MM.1S (cell line): ENCODE measurements around the gene ARFGEF2.

Source experiments
- DNase-seq: peaks from one replicate; pipeline ENCODE4 v3.0.0-alpha.2; 2015
- H2AFZ ChIP-seq: fragments of 300-600 bp; sonication (generic); 2 replicates; pipeline ENCODE4 v1.6.0; 2016; ENCODE audit warnings: antibody characterized with exemption, low read length
- H3F3A ChIP-seq: fragments of 300-600 bp; sonication (generic); 2 replicates; pipeline ENCODE4 v1.6.1; 2016; ENCODE audit warnings: mild to moderate bottlenecking, antibody characterized with exemption, low read length, moderate library complexity, mixed read lengths; ENCODE audit not compliant: insufficient read depth
- H3K27ac ChIP-seq: fragments of 300-600 bp; sonication (generic); 2 replicates; pipeline ENCODE4 v1.5.1; 2016; ENCODE audit warnings: mild to moderate bottlenecking, low read length
- H3K27me3 ChIP-seq: fragments of 300-600 bp; sonication (generic); replicated peaks from 2 replicates; pipeline ENCODE4 v1.6.0; 2016; ENCODE audit warnings: low read length; ENCODE audit not compliant: insufficient read depth
- H3K36me3 ChIP-seq: fragments of 300-600 bp; sonication (generic); replicated peaks from 2 replicates; pipeline ENCODE4 v1.6.1; 2016; ENCODE audit warnings: mild to moderate bottlenecking, low read length, mixed read lengths; ENCODE audit not compliant: insufficient read depth
- H3K4me1 ChIP-seq: fragments of 300-600 bp; sonication (generic); 2 replicates; pipeline ENCODE4 v1.6.1; 2016; ENCODE audit warnings: low read length, mixed read lengths
- H3K4me2 ChIP-seq: fragments of 300-600 bp; sonication (generic); 2 replicates; pipeline ENCODE4 v1.6.0; 2016; ENCODE audit warnings: low read depth, low read length
- H3K4me3 ChIP-seq: fragments of 300-600 bp; sonication (generic); 2 replicates; pipeline ENCODE4 v1.5.1; 2016; ENCODE audit warnings: low read length, mixed read lengths
- H3K79me2 ChIP-seq: fragments of 300-600 bp; sonication (generic); 2 replicates; pipeline ENCODE4 v1.6.1; 2016; ENCODE audit warnings: mixed run types, low read length, mixed read lengths
- H3K9ac ChIP-seq: fragments of 300-600 bp; sonication (generic); 2 replicates; pipeline ENCODE4 v1.6.1; 2016; ENCODE audit warnings: low read length, mixed read lengths
- H3K9me2 ChIP-seq: fragments of 300-600 bp; sonication (generic); replicated peaks from 2 replicates; pipeline ENCODE4 v1.6.1; 2016; ENCODE audit warnings: mild to moderate bottlenecking, low read length, mixed read lengths; ENCODE audit not compliant: insufficient read depth
- H3K9me3 ChIP-seq: fragments of 300-600 bp; sonication (generic); replicated peaks from 2 replicates; pipeline ENCODE4 v1.6.1; 2016; ENCODE audit warnings: mild to moderate bottlenecking, low read length, mixed read lengths; ENCODE audit not compliant: insufficient read depth
- H4K20me1 ChIP-seq: fragments of 300-600 bp; sonication (generic); 2 replicates; pipeline ENCODE4 v1.6.1; 2016; ENCODE audit warnings: mild to moderate bottlenecking, low read length, moderate library complexity, mixed read lengths; ENCODE audit not compliant: insufficient read depth
- EZH2 ChIP-seq: fragments of 300-600 bp; sonication (generic); optimal IDR thresholded peaks from 2 replicates; pipeline ENCODE3; 2017; ENCODE audit warnings: low read depth, mild to moderate bottlenecking, antibody characterized with exemption, low read length, mixed read lengths
- EZH2phosphoT487 ChIP-seq: fragments of 300-600 bp; sonication (generic); IDR thresholded peaks from 2 replicates; pipeline ENCODE4 v1.6.1; 2018; ENCODE audit warnings: antibody characterized with exemption, low read length
- TF ChIP-seq, protein P1 (sequence below): fragments of 300-600 bp; sonication (generic); IDR thresholded peaks from 2 replicates; pipeline ENCODE4 v1.5.1; 2016; ENCODE audit warnings: antibody characterized with exemption, low read length, mixed read lengths

Gene ARFGEF2

DNA sequence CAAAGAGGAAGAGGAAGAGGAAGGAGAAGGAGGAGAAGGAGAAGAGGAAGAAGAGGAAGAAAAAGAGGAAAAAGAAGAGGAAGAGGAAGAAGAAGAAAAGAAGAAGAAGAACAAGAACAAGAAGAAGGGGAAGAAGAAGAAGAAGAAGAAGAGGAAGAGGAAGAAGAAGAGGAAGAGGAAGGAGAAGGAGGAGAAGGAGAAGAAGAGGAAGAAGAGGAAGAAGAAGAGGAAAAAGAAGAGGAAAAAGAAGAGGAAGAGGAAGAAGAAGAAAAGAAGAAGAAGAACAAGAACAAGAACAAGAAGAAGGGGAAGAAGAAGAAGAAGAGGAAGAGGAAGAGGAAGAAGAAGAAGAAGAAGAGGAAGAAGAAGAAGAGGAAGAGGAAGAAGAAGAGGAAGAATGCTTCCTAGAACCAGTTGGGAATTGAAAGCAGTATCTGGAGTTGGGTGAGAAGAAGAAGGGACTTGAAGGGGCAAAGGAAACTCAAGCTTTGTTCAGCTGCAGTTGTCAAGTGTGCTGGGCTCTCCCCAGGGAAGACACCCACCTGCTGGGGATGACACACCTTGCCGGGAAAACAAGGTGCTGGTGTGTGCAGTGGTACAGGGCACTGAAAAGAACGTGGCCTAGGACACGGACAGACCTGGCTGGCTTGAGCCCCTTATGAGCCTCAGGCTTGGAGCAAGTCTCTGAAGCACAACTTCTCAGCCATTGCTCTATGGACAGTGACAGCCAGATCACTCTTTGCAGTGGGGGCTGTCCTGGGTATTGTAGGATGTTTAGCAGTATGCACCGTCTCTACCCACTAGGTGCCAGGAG lies 30.1 kb upstream of the ARFGEF2 start:
- Histone ChIP-seq H3K79me2 (no peaks in the 10 kb centered on the region), H2AFZ (no peak overlapping the region), H3K27ac (no peak overlapping the region), H3K9ac (no peak overlapping the region), H3K36me3 (no peaks in the 10 kb centered on the region), H3K4me3 (no peak overlapping the region), H3K27me3 (no peaks in the 10 kb centered on the region), H3F3A (no peaks in the 10 kb centered on the region), H3K9me2 (no peaks in the 10 kb centered on the region), H3K9me3 (no peaks in the 10 kb centered on the region), H4K20me1 (no peaks in the 10 kb centered on the region), H3K4me2 (no peak overlapping the region), H3K4me1 (no peaks in the 10 kb centered on the region)
- no peak for DNase-seq
- no peak for TF ChIP-seq EZH2
- TF ChIP-seq EZH2phosphoT487, result no peak
- TF ChIP-seq, protein P1, sequence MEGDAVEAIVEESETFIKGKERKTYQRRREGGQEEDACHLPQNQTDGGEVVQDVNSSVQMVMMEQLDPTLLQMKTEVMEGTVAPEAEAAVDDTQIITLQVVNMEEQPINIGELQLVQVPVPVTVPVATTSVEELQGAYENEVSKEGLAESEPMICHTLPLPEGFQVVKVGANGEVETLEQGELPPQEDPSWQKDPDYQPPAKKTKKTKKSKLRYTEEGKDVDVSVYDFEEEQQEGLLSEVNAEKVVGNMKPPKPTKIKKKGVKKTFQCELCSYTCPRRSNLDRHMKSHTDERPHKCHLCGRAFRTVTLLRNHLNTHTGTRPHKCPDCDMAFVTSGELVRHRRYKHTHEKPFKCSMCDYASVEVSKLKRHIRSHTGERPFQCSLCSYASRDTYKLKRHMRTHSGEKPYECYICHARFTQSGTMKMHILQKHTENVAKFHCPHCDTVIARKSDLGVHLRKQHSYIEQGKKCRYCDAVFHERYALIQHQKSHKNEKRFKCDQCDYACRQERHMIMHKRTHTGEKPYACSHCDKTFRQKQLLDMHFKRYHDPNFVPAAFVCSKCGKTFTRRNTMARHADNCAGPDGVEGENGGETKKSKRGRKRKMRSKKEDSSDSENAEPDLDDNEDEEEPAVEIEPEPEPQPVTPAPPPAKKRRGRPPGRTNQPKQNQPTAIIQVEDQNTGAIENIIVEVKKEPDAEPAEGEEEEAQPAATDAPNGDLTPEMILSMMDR, result no peak

DNA sequence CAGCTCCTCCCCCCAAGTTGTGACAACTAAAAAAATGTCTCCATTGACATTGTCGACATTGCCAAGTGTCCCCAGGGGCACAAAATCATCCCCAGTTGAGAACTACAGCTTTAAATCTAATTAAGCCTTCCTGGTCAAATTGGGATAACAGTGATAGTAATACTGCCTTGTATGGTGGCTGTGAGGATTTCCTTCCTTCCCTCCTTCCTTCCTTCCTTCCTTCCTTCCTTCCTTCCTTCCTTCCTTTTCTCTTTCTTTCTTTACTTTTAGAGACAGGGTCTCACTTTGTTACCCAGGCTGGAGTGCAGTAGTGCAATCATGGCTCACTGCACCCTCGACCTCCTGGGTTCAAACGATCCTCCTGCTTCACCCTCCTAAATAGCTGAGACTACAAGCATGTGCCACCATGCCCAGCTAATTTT lies 29.5 kb upstream of the ARFGEF2 start:
- DNase-seq, result no peak
- H3K27me3 ChIP-seq, result no peaks in the 10 kb centered on the region
- H3K79me2 ChIP-seq, result no peaks in the 10 kb centered on the region
- H3F3A ChIP-seq, result no peaks in the 10 kb centered on the region
- H3K27ac ChIP-seq, result no peak overlapping the region
- H4K20me1 ChIP-seq, result no peaks in the 10 kb centered on the region
- no peak overlapping the region for H3K4me3 ChIP-seq
- no peak overlapping the region for H2AFZ ChIP-seq
- H3K9me3 ChIP-seq, result no peaks in the 10 kb centered on the region
- TF ChIP-seq EZH2phosphoT487, result no peak
- TF ChIP-seq, protein P1, result no peak
- TF ChIP-seq EZH2, result no peak
- no peak overlapping the region for H3K4me2 ChIP-seq
- no peaks in the 10 kb centered on the region for H3K9me2 ChIP-seq
- H3K4me1 ChIP-seq, result no peaks in the 10 kb centered on the region
- no peaks in the 10 kb centered on the region for H3K36me3 ChIP-seq
- H3K9ac ChIP-seq, result no peak overlapping the region

DNA sequence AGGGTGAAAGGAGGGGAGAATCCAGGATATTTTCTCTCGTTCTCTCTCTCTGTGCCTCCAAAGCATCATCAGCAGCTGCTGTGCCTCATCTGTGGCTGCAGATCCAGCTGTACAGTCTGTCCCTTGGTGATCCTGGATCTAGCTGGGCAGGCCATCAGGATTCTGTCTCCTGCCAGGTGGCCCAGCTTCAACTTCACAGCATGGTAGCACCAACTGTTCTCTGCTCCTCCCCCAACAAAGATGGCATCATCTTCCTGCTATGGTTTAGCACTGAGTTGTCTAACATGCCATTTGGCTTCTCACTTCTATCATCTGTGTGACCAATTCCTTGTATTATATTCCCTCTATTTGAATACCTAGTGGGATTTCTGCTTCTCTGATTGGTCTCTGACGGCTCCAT lies 28.6 kb upstream of the ARFGEF2 start:
- no peaks in the 10 kb centered on the region for H3K9me2 ChIP-seq
- no peak overlapping the region for H3K27ac ChIP-seq
- no peaks in the 10 kb centered on the region for H3K4me1 ChIP-seq
- H3K79me2 ChIP-seq, result no peaks in the 10 kb centered on the region
- no peak overlapping the region for H3K9ac ChIP-seq
- H2AFZ ChIP-seq, result no peak overlapping the region
- no peaks in the 10 kb centered on the region for H3F3A ChIP-seq
- H3K9me3 ChIP-seq, result no peaks in the 10 kb centered on the region
- H3K4me2 ChIP-seq, result no peak overlapping the region
- H3K27me3 ChIP-seq, result no peaks in the 10 kb centered on the region
- no peak overlapping the region for H3K4me3 ChIP-seq
- TF ChIP-seq, protein P1, result no peak
- no peak for DNase-seq
- no peaks in the 10 kb centered on the region for H3K36me3 ChIP-seq
- H4K20me1 ChIP-seq, result no peaks in the 10 kb centered on the region
